Epithelial cell of proximal tubule (primary cell): ENCODE results near the gene PRRT1. TPM values are rescaled to one million over a fixed set of nuclear protein-coding genes. Genes with fewer than 3 reads are reported as not detected.

Experiments
- DNase-seq: peaks from one replicate; pipeline ENCODE4 v3.0.0-alpha.2; 2011; ENCODE audit warnings: low read depth
- H3K4me3 ChIP-seq: 2 replicates; pipeline ENCODE4 v1.5.1; 2011; ENCODE audit warnings: low read depth, mild to moderate bottlenecking, low read length
- CTCF ChIP-seq: conservative IDR thresholded peaks from 2 replicates; pipeline ENCODE4 v1.5.1; 2012; ENCODE audit warnings: low read depth, mild to moderate bottlenecking, low read length
- total RNA-seq: library from RNA; depleted of rRNA; stranded (reverse); fragments of >200 nt; gene quantifications from 2 replicates; pipeline ENCODE4 v1.2.3, GENCODE V29; 2015

PRRT1 gene
- total RNA-seq, 1 donor from 2014 or later = not detected

DNA sequence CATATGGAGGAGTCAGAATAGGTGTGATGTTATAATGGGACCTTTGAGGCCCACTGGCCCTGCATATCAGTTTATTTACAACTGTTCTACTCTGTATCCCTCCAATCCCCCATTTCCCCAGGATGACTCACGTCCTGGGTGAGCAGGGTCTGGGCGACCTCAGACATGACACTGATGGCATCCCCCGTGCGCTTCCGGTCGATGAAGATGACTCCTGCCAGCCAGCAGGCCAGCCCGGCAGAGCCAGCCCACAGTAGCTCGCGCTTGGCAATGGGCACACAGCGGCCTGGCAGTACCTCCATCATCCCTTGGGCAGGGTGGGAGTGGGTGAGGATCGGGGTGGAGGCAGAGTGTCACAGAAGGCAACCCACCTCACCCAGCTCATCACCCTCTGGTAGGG lies 18.6 kb upstream of the PRRT1 start:
- no peak for TF ChIP-seq CTCF
- H3K4me3 ChIP-seq = no peak overlapping the region
- DNase-seq = no peak

DNA sequence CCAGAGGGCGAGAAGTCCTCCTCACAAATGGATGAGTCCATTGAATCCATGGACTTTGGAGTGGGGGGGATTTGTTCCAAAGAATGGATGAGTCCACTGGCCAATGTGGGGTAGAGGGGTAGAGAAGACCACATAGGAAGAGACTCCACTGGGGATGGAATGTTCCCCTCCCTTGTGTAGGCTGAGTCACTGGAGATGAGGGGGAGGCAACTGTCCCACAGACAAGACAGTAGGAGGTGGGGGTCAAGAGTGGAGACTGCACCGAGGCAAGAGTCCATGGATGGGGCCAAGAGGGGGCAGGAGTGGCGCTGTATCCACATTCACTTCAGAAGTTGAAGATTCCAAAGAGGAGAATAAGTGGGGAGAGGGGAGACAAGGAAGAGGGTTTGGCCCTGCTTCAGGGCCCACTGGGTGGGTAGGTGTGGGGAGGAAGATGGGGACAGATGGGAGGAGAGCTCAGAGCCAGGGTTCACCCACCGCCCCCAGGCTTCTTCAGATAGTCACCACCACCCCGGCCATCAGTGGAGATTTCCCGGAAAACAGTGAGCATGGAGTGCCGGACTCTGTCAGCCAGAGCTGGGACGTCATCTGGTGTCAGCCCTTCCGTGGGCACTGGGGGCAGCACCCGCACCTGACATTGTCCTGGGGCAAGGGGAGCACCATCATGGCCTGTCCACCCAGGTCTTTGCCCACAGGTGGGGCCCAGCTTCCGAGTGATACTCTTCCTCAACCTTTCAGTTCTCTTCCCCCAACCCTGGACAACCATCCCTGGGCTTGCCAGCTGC lies 17.3 kb upstream of the PRRT1 start:
- no peak for TF ChIP-seq CTCF
- no peak for DNase-seq
- H3K4me3 ChIP-seq = no peak overlapping the region

DNA sequence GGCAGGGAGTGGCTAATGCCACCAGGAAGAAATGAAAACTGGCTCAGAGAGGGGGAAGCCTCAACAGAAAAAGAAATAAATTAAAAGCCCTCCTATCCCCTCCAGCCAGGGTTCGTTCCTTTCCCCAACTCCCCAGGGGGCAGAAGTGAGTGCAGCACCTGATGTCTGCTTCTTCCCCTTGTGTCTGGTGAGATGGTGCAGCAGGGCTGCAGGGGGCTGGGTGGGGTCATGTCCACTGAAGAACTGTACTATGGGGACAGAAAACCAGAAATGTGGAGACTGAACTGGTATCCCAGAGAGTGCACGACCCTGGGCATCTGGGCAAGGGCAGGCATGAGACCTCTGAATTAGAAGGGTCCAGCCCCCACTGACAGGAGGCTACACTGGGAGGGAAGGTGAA lies 16.6 kb upstream of the PRRT1 start:
- DNase-seq = no peak
- no peak overlapping the region for H3K4me3 ChIP-seq
- TF ChIP-seq CTCF = no peak

DNA sequence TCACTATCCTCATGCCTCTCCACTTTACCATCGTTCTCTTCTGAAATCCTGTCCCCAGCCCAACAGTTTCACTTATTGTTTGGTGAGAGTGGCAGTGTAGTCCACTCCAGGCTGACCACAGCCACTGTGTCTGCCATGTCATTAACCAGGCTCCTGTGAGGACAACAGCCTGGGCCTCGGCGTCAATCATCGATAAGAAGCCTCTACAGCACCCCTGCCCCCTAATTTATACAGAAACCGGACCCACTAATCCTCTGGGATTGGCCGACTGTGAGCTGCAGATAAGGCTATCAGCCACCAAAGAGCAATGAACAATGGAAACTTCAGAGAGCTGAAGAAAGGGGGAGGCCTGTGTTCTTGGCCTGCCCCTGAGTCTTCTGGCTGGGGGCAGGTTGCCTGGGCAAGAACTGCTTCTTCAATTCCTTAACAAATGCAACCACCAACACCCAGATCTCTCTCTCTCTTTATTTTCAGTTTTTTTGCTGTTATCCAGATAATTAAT lies 16.1 kb upstream of the PRRT1 start:
- no peak for DNase-seq
- H3K4me3 ChIP-seq = no peak overlapping the region
- TF ChIP-seq CTCF = no peak

- no peak for TF ChIP-seq CTCF
- no peak overlapping the region for H3K4me3 ChIP-seq
- DNase-seq = no peak
These were observed 15.5 kb upstream of the PRRT1 start for GRCh38 chr6:32167154-32167760.

GRCh38 chr6:32166411-32167061 lies 14.8 kb upstream of the PRRT1 start:
- H3K4me3 ChIP-seq = no peak overlapping the region
- TF ChIP-seq CTCF = no peak
- no peak for DNase-seq
